ENCODE measurements around the gene DDX56.
A peak's percentile ranks its signal among the peaks of the same experiment; 100 is the strongest.

Gene DDX56

DNA sequence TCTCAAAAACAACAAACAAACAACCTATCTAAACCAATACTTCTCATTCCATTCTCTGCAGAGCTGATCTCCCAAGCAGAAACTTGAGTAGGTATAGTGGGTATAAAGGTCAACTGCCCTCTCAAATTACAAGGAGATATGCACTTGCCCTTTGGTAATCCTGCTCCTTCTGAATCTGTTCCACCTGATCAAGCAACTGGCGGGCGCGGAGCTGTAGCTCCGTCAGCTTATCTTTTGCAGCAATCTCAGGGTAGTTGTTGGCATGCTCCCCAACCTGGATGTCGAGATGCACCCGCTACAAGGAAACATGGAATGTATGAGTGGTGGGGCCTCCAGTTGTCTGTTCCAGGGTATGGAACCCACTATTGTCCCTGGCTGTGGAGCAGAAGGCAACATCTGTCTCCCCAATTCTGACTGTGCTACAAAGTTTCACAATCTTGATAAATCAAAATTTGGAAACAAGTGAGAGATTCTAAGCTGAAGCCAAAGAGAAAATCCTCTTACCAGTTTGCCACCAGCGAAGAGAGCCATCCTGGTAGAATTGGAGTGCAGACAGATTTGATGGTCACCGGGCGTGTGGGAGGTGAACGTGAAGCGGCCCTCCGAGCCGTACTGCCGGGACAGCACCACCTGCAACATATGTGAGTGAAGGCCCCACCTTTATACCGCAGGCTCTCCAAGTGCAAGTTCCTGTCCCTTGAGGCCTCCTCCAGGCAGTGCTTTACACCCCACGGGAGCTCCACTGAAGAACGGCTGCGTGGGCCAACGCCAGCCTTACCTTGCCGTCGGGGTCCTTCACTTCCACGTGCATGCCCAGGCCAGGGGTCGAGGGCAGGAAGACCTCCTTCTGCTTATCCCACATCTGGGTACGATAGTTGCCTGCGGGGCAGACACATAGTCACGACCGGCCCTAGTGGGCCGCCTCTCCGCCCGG, 7.5 kb upstream of the DDX56 start:
- Mint-ChIP-seq H3K9me3 (no peaks in the 10 kb centered on the region), H3K4me3 (peak overlapping the region; percentile 87), H3K36me3 (ENCODE audit: low read depth) (peaks cover 54% of the 10 kb centered on the region), H3K27ac (peak overlapping the region; percentile 96), H3K27me3 (no peaks in the 10 kb centered on the region), H3K4me1 (ENCODE audit: low read depth) (peaks cover 45% of the 10 kb centered on the region)
- DNase-seq = peak; percentile 70

- peaks cover 69% of the 10 kb centered on the region for H3K4me1 Mint-ChIP-seq (ENCODE audit: low read depth)
- H3K9me3 Mint-ChIP-seq = no peaks in the 10 kb centered on the region
- DNase-seq = no peak
- no peak overlapping the region for H3K4me3 Mint-ChIP-seq
- H3K36me3 Mint-ChIP-seq (ENCODE audit: low read depth) = peaks cover 92% of the 10 kb centered on the region
- no peaks in the 10 kb centered on the region for H3K27me3 Mint-ChIP-seq
- peak overlapping the region; percentile 95 for H3K27ac Mint-ChIP-seq
Observed at GRCh38 chr7:44576228-44576627, 2.5 kb upstream of the DDX56 start.

- Mint-ChIP-seq H3K9me3 (no peaks in the 10 kb centered on the region), H3K27me3 (no peaks in the 10 kb centered on the region), H3K4me3 (peak overlapping the region; percentile 93), H3K27ac (peak overlapping the region; percentile 95), H3K4me1 (ENCODE audit: low read depth) (peaks cover 58% of the 10 kb centered on the region), H3K36me3 (ENCODE audit: low read depth) (peaks cover 92% of the 10 kb centered on the region)
- peak; percentile 2 for DNase-seq
Observed at GRCh38 chr7:44575054-44575453, 1.3 kb upstream of the DDX56 start.

GRCh38 chr7:44574287-44574872, 672 bp upstream of the DDX56 start:
- Mint-ChIP-seq H3K27me3 (no peaks in the 10 kb centered on the region), H3K9me3 (no peaks in the 10 kb centered on the region), H3K36me3 (ENCODE audit: low read depth) (peaks cover 92% of the 10 kb centered on the region), H3K4me3 (peak overlapping the region; percentile 93), H3K27ac (peak overlapping the region; percentile 95), H3K4me1 (ENCODE audit: low read depth) (peaks cover 57% of the 10 kb centered on the region)
- no peak for DNase-seq

DNA sequence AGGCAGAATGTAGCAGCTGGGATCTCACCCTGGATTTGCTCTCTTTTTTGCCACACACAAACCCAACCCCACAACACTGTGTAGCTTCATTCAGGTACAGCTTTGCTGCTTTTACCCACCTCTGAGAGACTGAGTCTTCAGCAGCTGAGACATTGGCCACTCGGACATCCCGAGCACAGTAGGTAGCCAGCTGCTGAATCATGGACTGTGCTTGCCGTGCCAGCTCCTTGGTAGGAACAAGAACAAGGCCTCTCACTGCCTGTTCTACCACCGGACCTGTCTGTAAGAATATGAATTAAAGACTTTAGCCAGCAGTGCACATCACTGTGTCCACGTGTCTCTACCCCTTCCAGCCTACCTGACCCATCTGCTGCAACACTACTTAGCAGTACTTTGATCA, 937 bp downstream of the DDX56 start:
- H3K4me1 Mint-ChIP-seq (ENCODE audit: low read depth) = peaks cover 54% of the 10 kb centered on the region
- peaks cover 92% of the 10 kb centered on the region for H3K36me3 Mint-ChIP-seq (ENCODE audit: low read depth)
- no peaks in the 10 kb centered on the region for H3K27me3 Mint-ChIP-seq
- DNase-seq = no peak
- peak overlapping the region; percentile 93 for H3K4me3 Mint-ChIP-seq
- no peaks in the 10 kb centered on the region for H3K9me3 Mint-ChIP-seq
- H3K27ac Mint-ChIP-seq = peak overlapping the region; percentile 95

DNA sequence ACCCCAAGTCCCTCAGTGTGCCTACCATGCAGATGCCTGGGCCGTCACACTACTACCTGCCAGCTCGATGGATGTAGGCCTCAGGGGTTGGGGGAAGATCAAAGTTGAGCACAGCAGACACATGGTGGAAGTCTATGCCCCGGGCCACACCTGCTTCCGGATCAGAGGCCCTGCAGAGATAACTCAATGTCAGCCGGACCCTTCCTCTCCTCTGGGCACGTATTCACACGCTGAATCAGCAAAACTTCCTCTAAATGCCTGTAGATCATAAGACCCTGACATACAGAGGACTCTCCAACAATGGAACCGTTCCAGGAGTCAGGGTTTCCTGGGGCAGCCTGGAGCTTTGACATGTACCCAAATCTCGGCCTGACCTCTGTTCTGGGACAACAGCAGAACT, 3.7 kb downstream of the DDX56 start:
- H3K36me3 Mint-ChIP-seq (ENCODE audit: low read depth) = peaks cover 96% of the 10 kb centered on the region
- peaks cover 54% of the 10 kb centered on the region for H3K4me1 Mint-ChIP-seq (ENCODE audit: low read depth)
- no peaks in the 10 kb centered on the region for H3K9me3 Mint-ChIP-seq
- H3K4me3 Mint-ChIP-seq = no peak overlapping the region
- no peak overlapping the region for H3K27ac Mint-ChIP-seq
- H3K27me3 Mint-ChIP-seq = no peaks in the 10 kb centered on the region
- no peak for DNase-seq

GRCh38 chr7:44568771-44569560, 4.7 kb downstream of the DDX56 start:
- Mint-ChIP-seq H3K27ac (peak overlapping the region; percentile 62), H3K4me1 (ENCODE audit: low read depth) (peaks cover 44% of the 10 kb centered on the region), H3K27me3 (no peaks in the 10 kb centered on the region), H3K4me3 (no peak overlapping the region), H3K36me3 (ENCODE audit: low read depth) (peaks cover 97% of the 10 kb centered on the region), H3K9me3 (no peaks in the 10 kb centered on the region)
- no peak for DNase-seq

- DNase-seq = no peak
- Mint-ChIP-seq H3K27me3 (no peaks in the 10 kb centered on the region), H3K4me3 (no peak overlapping the region), H3K36me3 (ENCODE audit: low read depth) (peaks cover 96% of the 10 kb centered on the region), H3K27ac (peak overlapping the region; percentile 64), H3K9me3 (no peaks in the 10 kb centered on the region), H3K4me1 (ENCODE audit: low read depth) (peaks cover 42% of the 10 kb centered on the region)
Observed at GRCh38 chr7:44567884-44568283, 5.8 kb downstream of the DDX56 start.

- H3K36me3 Mint-ChIP-seq (ENCODE audit: low read depth) = peaks cover 84% of the 10 kb centered on the region
- no peaks in the 10 kb centered on the region for H3K9me3 Mint-ChIP-seq
- DNase-seq = no peak
- no peak overlapping the region for H3K4me3 Mint-ChIP-seq
- no peaks in the 10 kb centered on the region for H3K27me3 Mint-ChIP-seq
- H3K27ac Mint-ChIP-seq = peak overlapping the region; percentile 8
- H3K4me1 Mint-ChIP-seq (ENCODE audit: low read depth) = peaks cover 31% of the 10 kb centered on the region
Observed at GRCh38 chr7:44566680-44567079, 7.0 kb downstream of the DDX56 start.

GRCh38 chr7:44565795-44566559, 7.7 kb downstream of the DDX56 start:
- no peak for DNase-seq
- no peaks in the 10 kb centered on the region for H3K9me3 Mint-ChIP-seq
- no peak overlapping the region for H3K4me3 Mint-ChIP-seq
- peaks cover 26% of the 10 kb centered on the region for H3K4me1 Mint-ChIP-seq (ENCODE audit: low read depth)
- H3K27ac Mint-ChIP-seq = peak overlapping the region; percentile 70
- H3K36me3 Mint-ChIP-seq (ENCODE audit: low read depth) = peaks cover 77% of the 10 kb centered on the region
- H3K27me3 Mint-ChIP-seq = no peaks in the 10 kb centered on the region

DNA sequence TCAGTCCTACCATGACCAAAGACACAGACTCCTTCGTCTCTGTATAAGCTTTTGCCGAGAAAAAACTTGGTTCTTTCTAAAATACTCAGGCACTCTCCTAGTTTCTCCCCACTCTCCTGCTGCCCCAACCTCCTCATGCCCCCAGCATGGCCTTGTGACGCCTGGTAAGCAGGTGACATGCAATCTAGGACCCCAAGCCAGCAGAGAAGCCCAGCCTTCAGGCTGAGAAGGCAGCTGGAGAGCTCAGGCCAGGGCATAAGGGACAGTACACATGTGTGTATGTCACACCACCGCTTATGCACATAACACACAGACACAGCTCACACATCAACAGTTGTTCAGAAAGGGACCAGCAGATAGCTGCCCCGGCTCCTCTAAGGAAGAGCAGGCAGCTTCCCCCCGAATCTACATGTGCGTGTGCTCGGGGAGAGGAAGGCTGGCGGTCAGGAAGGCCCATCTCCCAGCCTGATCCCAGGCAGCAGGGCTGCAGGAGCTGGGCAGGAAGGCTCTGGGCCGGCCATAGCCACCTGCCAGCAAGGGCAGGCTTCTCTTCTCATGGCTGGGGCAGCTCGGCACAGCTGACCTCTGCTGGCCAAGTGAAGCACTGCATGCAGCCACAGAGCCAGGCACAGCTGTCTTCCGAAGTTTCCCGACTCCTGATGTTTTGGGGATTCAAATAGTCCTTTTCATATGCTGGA, 8.5 kb downstream of the DDX56 start:
- Mint-ChIP-seq H3K27me3 (no peaks in the 10 kb centered on the region), H3K4me1 (ENCODE audit: low read depth) (peaks cover 26% of the 10 kb centered on the region), H3K36me3 (ENCODE audit: low read depth) (peaks cover 70% of the 10 kb centered on the region), H3K4me3 (no peak overlapping the region), H3K9me3 (no peaks in the 10 kb centered on the region), H3K27ac (peak overlapping the region; percentile 70)
- DNase-seq = peak; percentile 81

- no peak overlapping the region for H3K4me3 Mint-ChIP-seq
Observed at GRCh38 chr7:44564606-44565005, 9.1 kb downstream of the DDX56 start.

GRCh38 chr7:44563171-44563679, 10.5 kb downstream of the DDX56 start:
- Mint-ChIP-seq H3K27ac (peak overlapping the region; percentile 41), H3K4me3 (no peak overlapping the region), H3K36me3 (ENCODE audit: low read depth) (peaks cover 50% of the 10 kb centered on the region), H3K27me3 (no peaks in the 10 kb centered on the region), H3K4me1 (ENCODE audit: low read depth) (peaks cover 12% of the 10 kb centered on the region), H3K9me3 (no peaks in the 10 kb centered on the region)
- no peak for DNase-seq

More at GRCh38 chr7:44564606-44565005, 9.1 kb downstream of the DDX56 start:
- peaks cover 63% of the 10 kb centered on the region for H3K36me3 Mint-ChIP-seq (ENCODE audit: low read depth)
- peaks cover 21% of the 10 kb centered on the region for H3K4me1 Mint-ChIP-seq (ENCODE audit: low read depth)
- no peaks in the 10 kb centered on the region for H3K9me3 Mint-ChIP-seq
- peak overlapping the region; percentile 70 for H3K27ac Mint-ChIP-seq
- DNase-seq = no peak
- no peaks in the 10 kb centered on the region for H3K27me3 Mint-ChIP-seq

Data from activated T-cell treated with anti-CD3 and anti-CD28 coated beads, Interleukin-2, amount 50 U/mL, for 24 hours (primary cell).